C1 segment of cervical spinal cord (tissue), 14 donors: ENCODE results near the gene ANP32A.
A peak's percentile ranks its signal among the peaks of the same experiment; 100 is the strongest.
"Not testable (repeated sequence)": the region's sequence is repeated elsewhere in the genome, so short reads cannot be mapped to it uniquely, and the experiment has no call there.

Experiments
- DNase-seq, 14 donors: peaks; one replicate each; lab custom pipeline; 2025; lab: John Stamatoyannopoulos, UW

Gene ANP32A

GRCh38 chr15:68820295-68821189, at the start of gene ANP32A:
ANP32A (minus strand) TSS chr15:68820895; CDS start chr15:68820751, 144 bp downstream.
- peak; percentile 69 to 97 (median 94) for DNase-seq

GRCh38 chr15:68868296-68868695, 47.6 kb upstream of the ANP32A start:
- DNase-seq = no peak

GRCh38 chr15:68862415-68862814, 41.7 kb upstream of the ANP32A start:
- DNase-seq = no peak

GRCh38 chr15:68858666-68859065, 38.0 kb upstream of the ANP32A start:
- DNase-seq = not testable (repeated sequence)

GRCh38 chr15:68857443-68857842, 36.7 kb upstream of the ANP32A start:
- DNase-seq = not testable (repeated sequence)

- DNase-seq = no peak
Observed at GRCh38 chr15:68852461-68852860, 31.8 kb upstream of the ANP32A start.

GRCh38 chr15:68851971-68852370, 31.3 kb upstream of the ANP32A start:
- no peak for DNase-seq

- no peak for DNase-seq
Observed at GRCh38 chr15:68849497-68849896, 28.8 kb upstream of the ANP32A start.

GRCh38 chr15:68846851-68847439, 26.2 kb upstream of the ANP32A start:
- no peak for DNase-seq

GRCh38 chr15:68844856-68845550, 24.3 kb upstream of the ANP32A start:
- no peak for DNase-seq

GRCh38 chr15:68843425-68844311, 23.0 kb upstream of the ANP32A start:
- peak in 1 of 14 donors; percentile 11 for DNase-seq

GRCh38 chr15:68842958-68843357, 22.3 kb upstream of the ANP32A start:
- DNase-seq = no peak

GRCh38 chr15:68834346-68834745, 13.7 kb upstream of the ANP32A start:
- no peak for DNase-seq

- DNase-seq = no peak
Observed at GRCh38 chr15:68833700-68834331, 13.1 kb upstream of the ANP32A start.

GRCh38 chr15:68830141-68830785, 9.6 kb upstream of the ANP32A start:
- DNase-seq = no peak

- DNase-seq = peak in 5 of 14 donors; percentile 7 to 33 (median 14)
Observed at GRCh38 chr15:68829068-68829467, 8.4 kb upstream of the ANP32A start.

GRCh38 chr15:68823561-68823960, 2.9 kb upstream of the ANP32A start:
- no peak for DNase-seq

GRCh38 chr15:68822818-68823217, 2.1 kb upstream of the ANP32A start:
- no peak for DNase-seq

- DNase-seq = no peak
Observed at GRCh38 chr15:68821841-68822381, 1.2 kb upstream of the ANP32A start.
